Activated CD8-positive, alpha-beta memory T cell treated with anti-CD3 and anti-CD28 coated beads, Interleukin-2, amount 50 U/mL, for 4 hours (primary cell): ENCODE measurements around the gene EXD1.
"Not testable (repeated sequence)": the region's sequence is repeated elsewhere in the genome, so short reads cannot be mapped to it uniquely, and the experiment has no call there.

ENCODE experiments used
- DNase-seq: peaks from one replicate; pipeline ENCODE4 v3.0.0-alpha.2; 2020

Gene EXD1

GRCh38 chr15:41230650-41231421, at the start of gene EXD1, which contains the start of gene CHP1:
Gene EXD1 (minus strand): TSS chr15:41230757. CDS start chr15:41226575, 4,182 bp downstream.
Gene CHP1 (plus strand): TSS chr15:41231268. CDS start chr15:41231383, 115 bp downstream.
- peak; percentile 95 for DNase-seq

- no peak for DNase-seq
These were observed 49.2 kb upstream of the EXD1 start for GRCh38 chr15:41279535-41280283.

- DNase-seq = no peak
These were observed 47.8 kb upstream of the EXD1 start for GRCh38 chr15:41278319-41278718.

- no peak for DNase-seq
These were observed 46.3 kb upstream of the EXD1 start for GRCh38 chr15:41276831-41277230.

GRCh38 chr15:41269887-41270286, 39.3 kb upstream of the EXD1 start:
- DNase-seq = no peak

- DNase-seq = no peak
These were observed 33.4 kb upstream of the EXD1 start for GRCh38 chr15:41263891-41264351.

- DNase-seq = no peak
These were observed 32.0 kb upstream of the EXD1 start for GRCh38 chr15:41262571-41262970.

- DNase-seq = not testable (repeated sequence)
These were observed 30.4 kb upstream of the EXD1 start for GRCh38 chr15:41260924-41261323.

GRCh38 chr15:41259546-41260189, 29.1 kb upstream of the EXD1 start:
- no peak for DNase-seq

- no peak for DNase-seq
These were observed 28.4 kb upstream of the EXD1 start for GRCh38 chr15:41258750-41259471.

GRCh38 chr15:41256577-41257038, 26.1 kb upstream of the EXD1 start:
- no peak for DNase-seq

- DNase-seq = no peak
These were observed 25.5 kb upstream of the EXD1 start for GRCh38 chr15:41256103-41256502.

- no peak for DNase-seq
These were observed 24.0 kb upstream of the EXD1 start for GRCh38 chr15:41254560-41254959.

- no peak for DNase-seq
These were observed 20.9 kb upstream of the EXD1 start for GRCh38 chr15:41251411-41251810.

GRCh38 chr15:41250745-41251144, 20.2 kb upstream of the EXD1 start:
- DNase-seq = not testable (repeated sequence)

GRCh38 chr15:41241221-41241964, 10.8 kb upstream of the EXD1 start:
- no peak for DNase-seq

GRCh38 chr15:41238100-41238499, 7.5 kb upstream of the EXD1 start:
- no peak for DNase-seq

GRCh38 chr15:41235929-41236328, 5.4 kb upstream of the EXD1 start:
- no peak for DNase-seq

GRCh38 chr15:41235228-41235627, 4.7 kb upstream of the EXD1 start:
- not testable (repeated sequence) for DNase-seq

- no peak for DNase-seq
These were observed 2.8 kb upstream of the EXD1 start for GRCh38 chr15:41233367-41233771.

- DNase-seq = no peak
These were observed 1.1 kb upstream of the EXD1 start for GRCh38 chr15:41231422-41232226.
